ENCODE results near the gene RGL3.

DNA sequence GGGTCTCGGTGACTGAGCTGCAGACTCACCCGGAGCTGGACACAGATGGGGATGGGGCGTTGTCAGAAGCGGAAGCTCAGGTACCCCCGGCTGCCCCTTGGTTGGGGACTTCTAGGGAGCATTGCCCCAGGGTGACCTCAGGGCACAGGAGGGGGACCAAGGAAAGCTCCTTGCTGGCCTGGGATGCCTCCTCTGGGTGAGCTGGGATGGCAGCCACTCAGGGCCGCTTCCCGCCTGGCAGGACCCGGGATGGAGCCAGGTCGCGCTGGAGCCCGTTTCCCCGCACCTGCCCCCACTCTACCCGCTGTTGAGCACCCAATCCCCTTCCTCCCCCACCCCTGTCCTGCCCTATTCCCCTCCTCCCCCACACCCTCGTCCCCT, 27.1 kb upstream of the RGL3 start:
- TF ChIP-seq, protein P1, sequence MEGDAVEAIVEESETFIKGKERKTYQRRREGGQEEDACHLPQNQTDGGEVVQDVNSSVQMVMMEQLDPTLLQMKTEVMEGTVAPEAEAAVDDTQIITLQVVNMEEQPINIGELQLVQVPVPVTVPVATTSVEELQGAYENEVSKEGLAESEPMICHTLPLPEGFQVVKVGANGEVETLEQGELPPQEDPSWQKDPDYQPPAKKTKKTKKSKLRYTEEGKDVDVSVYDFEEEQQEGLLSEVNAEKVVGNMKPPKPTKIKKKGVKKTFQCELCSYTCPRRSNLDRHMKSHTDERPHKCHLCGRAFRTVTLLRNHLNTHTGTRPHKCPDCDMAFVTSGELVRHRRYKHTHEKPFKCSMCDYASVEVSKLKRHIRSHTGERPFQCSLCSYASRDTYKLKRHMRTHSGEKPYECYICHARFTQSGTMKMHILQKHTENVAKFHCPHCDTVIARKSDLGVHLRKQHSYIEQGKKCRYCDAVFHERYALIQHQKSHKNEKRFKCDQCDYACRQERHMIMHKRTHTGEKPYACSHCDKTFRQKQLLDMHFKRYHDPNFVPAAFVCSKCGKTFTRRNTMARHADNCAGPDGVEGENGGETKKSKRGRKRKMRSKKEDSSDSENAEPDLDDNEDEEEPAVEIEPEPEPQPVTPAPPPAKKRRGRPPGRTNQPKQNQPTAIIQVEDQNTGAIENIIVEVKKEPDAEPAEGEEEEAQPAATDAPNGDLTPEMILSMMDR (IDR thresholded peaks at IDR 0.05; ENCODE audit: insufficient read depth, low read depth, low read length): no peak
- no peak for TF ChIP-seq EZH2 (IDR thresholded peaks at IDR 0.05; ENCODE audit: insufficient read depth, low read length)

Measured in astrocyte (in vitro differentiated cells and primary cell).